NOMO-1 (cell line): ENCODE measurements around the gene GYG1.

Experiments used
- DNase-seq, 2 experiments: peaks; one replicate each; lab custom pipeline; 2025; ENCODE audit not compliant: unreplicated experiment in 2 of 2; lab: John Stamatoyannopoulos, UW

GYG1 gene

GRCh38 chr3:149016242-149016641, 24.9 kb downstream of the GYG1 start:
- no peak for DNase-seq

- DNase-seq: no peak
These were observed 25.6 kb downstream of the GYG1 start for GRCh38 chr3:149016669-149017541.

- no peak for DNase-seq
These were observed 26.9 kb downstream of the GYG1 start for GRCh38 chr3:149018247-149018646.

GRCh38 chr3:149019580-149019979, 28.2 kb downstream of the GYG1 start:
- no peak for DNase-seq

GRCh38 chr3:149020196-149020838, 29.0 kb downstream of the GYG1 start:
- no peak for DNase-seq

- no peak for DNase-seq
These were observed 29.5 kb downstream of the GYG1 start for GRCh38 chr3:149020839-149021252.

- no peak for DNase-seq
These were observed 30.5 kb downstream of the GYG1 start for GRCh38 chr3:149021830-149022229.

GRCh38 chr3:149023951-149024350, 32.6 kb downstream of the GYG1 start:
- DNase-seq: no peak

- no peak for DNase-seq
These were observed 35.4 kb downstream of the GYG1 start for GRCh38 chr3:149026718-149027117.

- DNase-seq: no peak
These were observed 39.8 kb downstream of the GYG1 start for GRCh38 chr3:149031096-149031495.

- no peak for DNase-seq
These were observed 46.3 kb downstream of the GYG1 start for GRCh38 chr3:149037684-149038083.

GRCh38 chr3:149038322-149038721, 47.0 kb downstream of the GYG1 start:
- no peak for DNase-seq

GRCh38 chr3:149042789-149043386, 51.5 kb downstream of the GYG1 start:
- peak in 1 of 2 experiments; percentile 27 for DNase-seq

GRCh38 chr3:149044339-149045083, 53.2 kb downstream of the GYG1 start:
- DNase-seq: no peak

GRCh38 chr3:149055575-149055974, 64.2 kb downstream of the GYG1 start:
- DNase-seq: no peak

- no peak for DNase-seq
These were observed 66.9 kb downstream of the GYG1 start for GRCh38 chr3:149058198-149058597.

- no peak for DNase-seq
These were observed 67.3 kb downstream of the GYG1 start for GRCh38 chr3:149058602-149059001.

GRCh38 chr3:149061776-149062175, 70.4 kb downstream of the GYG1 start:
- no peak for DNase-seq

- no peak for DNase-seq
These were observed 76.5 kb downstream of the GYG1 start for GRCh38 chr3:149067883-149068282.
